ENCODE measurements around the gene CBY2. TPM values are rescaled to one million over a fixed set of nuclear protein-coding genes. Genes with fewer than 3 reads are reported as not detected.
"Not testable (repeated sequence)": the region's sequence is repeated elsewhere in the genome, so short reads cannot be mapped to it uniquely, and the experiment has no call there.

CBY2 gene
- total RNA-seq, result not detected

GRCh38 chr13:45702088-45702487, at the start of gene CBY2:
Gene CBY2 (plus strand): TSS chr13:45702320. CDS start chr13:45702391, 71 bp downstream.
- no peak for DNase-seq

GRCh38 chr13:45654633-45655349, 47.3 kb upstream of the CBY2 start:
- DNase-seq, result no peak

- no peak for DNase-seq
Observed at GRCh38 chr13:45658586-45659235, 43.4 kb upstream of the CBY2 start.

GRCh38 chr13:45659536-45659935, 42.6 kb upstream of the CBY2 start:
- no peak for DNase-seq

- DNase-seq, result not testable (repeated sequence)
Observed at GRCh38 chr13:45660458-45660857, 41.7 kb upstream of the CBY2 start.

GRCh38 chr13:45662162-45662561, 40.0 kb upstream of the CBY2 start:
- DNase-seq, result no peak

- DNase-seq, result not testable (repeated sequence)
Observed at GRCh38 chr13:45662903-45663302, 39.2 kb upstream of the CBY2 start.

GRCh38 chr13:45669626-45670025, 32.5 kb upstream of the CBY2 start:
- not testable (repeated sequence) for DNase-seq

- no peak for DNase-seq
Observed at GRCh38 chr13:45670189-45670885, 31.8 kb upstream of the CBY2 start.

GRCh38 chr13:45674908-45675307, 27.2 kb upstream of the CBY2 start:
- no peak for DNase-seq

- DNase-seq, result no peak
Observed at GRCh38 chr13:45678282-45678681, 23.8 kb upstream of the CBY2 start.

- no peak for DNase-seq
Observed at GRCh38 chr13:45681113-45681512, 21.0 kb upstream of the CBY2 start.

- no peak for DNase-seq
Observed at GRCh38 chr13:45682494-45683008, 19.6 kb upstream of the CBY2 start.

- no peak for DNase-seq
Observed at GRCh38 chr13:45683701-45684100, 18.4 kb upstream of the CBY2 start.

- no peak for DNase-seq
Observed at GRCh38 chr13:45688577-45688976, 13.5 kb upstream of the CBY2 start.

GRCh38 chr13:45690636-45691035, 11.5 kb upstream of the CBY2 start:
- DNase-seq, result no peak

GRCh38 chr13:45691251-45691650, 10.9 kb upstream of the CBY2 start:
- no peak for DNase-seq

GRCh38 chr13:45691667-45692066, 10.5 kb upstream of the CBY2 start:
- DNase-seq, result no peak

GRCh38 chr13:45695198-45695730, 6.9 kb upstream of the CBY2 start:
- no peak for DNase-seq

GRCh38 chr13:45696610-45697226, 5.4 kb upstream of the CBY2 start:
- DNase-seq, result no peak

GRCh38 chr13:45700971-45701900, 884 bp upstream of the CBY2 start:
- DNase-seq, result no peak

Measured in effector CD4-positive, alpha-beta T cell (primary cell).